HCT116 (cell line): ENCODE results near the gene MAP2K6. TPM values are rescaled to one million over a fixed set of nuclear protein-coding genes. Genes with fewer than 3 reads are reported as not detected.

ENCODE experiments used
- ATAC-seq: fragments of 200-7000 bp; cut with Tn5 transposase; 2 replicates; pipeline ENCODE4 v1.9.1; 2020; ENCODE audit warnings: mild to moderate bottlenecking, moderate library complexity
- BruUV-seq: library from RNA; stranded (reverse); fragments of 400-500 nt; replicated peaks from 2 replicates; lab custom pipeline; 2021; lab: Mats Ljungman, UMichigan
- CTCF ChIA-PET: fragments of 300-600 bp; sonication (Branson Sonifier 250); formaldehyde crosslinking; loops from one replicate; lab custom pipeline; 2021; ENCODE audit warnings: antibody characterized with exemption; lab: Charles Lee
- POLR2A ChIA-PET: fragments of 300-600, 350-600 bp; sonication (Branson Sonifier 250); formaldehyde crosslinking; loops from one replicate; lab custom pipeline; 2021; ENCODE audit warnings: antibody characterized with exemption; lab: Charles Lee
- RAD21 ChIA-PET, 2 experiments: fragments of 300-600 bp; sonication (Branson Sonifier 250); formaldehyde crosslinking; loops; one replicate each; lab custom pipeline; 2023; ENCODE audit warnings: low total read pairs in 2 of 2; ENCODE audit not compliant: uncharacterized antibody in 2 of 2, unreplicated experiment in 2 of 2, low non-redundant PET in 1 of 2; lab: Charles Lee
- DNase-seq: peaks from one replicate; pipeline ENCODE4 v3.0.0-alpha.2; 2010; ENCODE audit warnings: low read depth, low spot score
- H2AFZ ChIP-seq: fragments of 200-600 bp; shearing (Covaris generic), sonication (generic); 2 replicates; pipeline ENCODE4 v1.6.1; 2017; ENCODE audit warnings: low read depth, mixed run types, mixed read lengths, antibody characterized with exemption, low read length; ENCODE audit not compliant: poor library complexity, severe bottlenecking
- H3K27ac ChIP-seq: 2 replicates; pipeline ENCODE4 v1.5.1; 2012; ENCODE audit warnings: low read depth, low read length
- H3K27me3 ChIP-seq: fragments of 200-600 bp; sonication (generic); 2 replicates; pipeline ENCODE4 v1.6.1; 2016; ENCODE audit warnings: mixed run types, low read length, mixed read lengths; ENCODE audit not compliant: insufficient read depth
- H3K36me3 ChIP-seq, 2 experiments: fragments of 200-500 bp in 1 of 2; fragments of 200-600 bp in 1 of 2; sonication (Bioruptor generic) in 1 of 2; sonication (generic) in 1 of 2; 2 replicates each; pipeline versions ENCODE4 v1.5.1 to v1.6.1; 2014 to 2016; ENCODE audit warnings: low read length in 2 of 2, inconsistent platforms in 1 of 2, mixed read lengths in 1 of 2, mixed run types in 1 of 2; ENCODE audit not compliant: insufficient read depth in 2 of 2, control insufficient read depth in 1 of 2
- H3K4me1 ChIP-seq, 2 experiments: fragments of 200-600 bp in 1 of 2; sonication (generic) in 1 of 2; 2 replicates each; pipeline versions ENCODE4 v1.5.1 to v1.6.1; 2012 to 2017; ENCODE audit warnings: low read length in 2 of 2, inconsistent platforms in 1 of 2, mild to moderate bottlenecking in 1 of 2, mixed read lengths in 1 of 2, mixed run types in 1 of 2, moderate library complexity in 1 of 2; ENCODE audit not compliant: insufficient read depth in 2 of 2, control insufficient read depth in 1 of 2
- H3K4me2 ChIP-seq: fragments of 200-600 bp; sonication (generic); 2 replicates; pipeline ENCODE4 v1.6.1; 2017; ENCODE audit warnings: mixed run types, low read length, mixed read lengths
- H3K4me3 ChIP-seq, 2 experiments: fragments of 200-600 bp in 1 of 2; sonication (generic) in 1 of 2; replicated peaks in 1 of 2; 2 replicates each; pipeline ENCODE4 v1.5.1; 2011 to 2016; ENCODE audit warnings: low read length in 2 of 2, control low read depth in 1 of 2, low read depth in 1 of 2, mild to moderate bottlenecking in 1 of 2, mixed read lengths in 1 of 2, mixed run types in 1 of 2
- H3K79me2 ChIP-seq: fragments of 200-600 bp; sonication (generic); 2 replicates; pipeline ENCODE4 v1.6.1; 2017; ENCODE audit warnings: mild to moderate bottlenecking, mixed run types, low read length, moderate library complexity, mixed read lengths; ENCODE audit not compliant: insufficient read depth
- H3K9ac ChIP-seq: fragments of 200-600 bp; sonication (generic); 2 replicates; pipeline ENCODE4 v1.6.1; 2016; ENCODE audit warnings: low read length, mixed read lengths
- H3K9me2 ChIP-seq: fragments of 200-600 bp; sonication (generic), shearing (Covaris generic); 2 replicates; pipeline ENCODE4 v1.6.1; 2017; ENCODE audit warnings: mixed run types, mild to moderate bottlenecking, moderate library complexity; ENCODE audit not compliant: insufficient read depth
- H3K9me3 ChIP-seq, 2 experiments: fragments of 200-500 bp in 1 of 2; fragments of 200-600 bp in 1 of 2; sonication (Bioruptor generic) in 1 of 2; sonication (generic) in 1 of 2; 2 replicates each; pipeline ENCODE4 v1.6.1; 2014 to 2017; ENCODE audit warnings: low read length in 2 of 2, mixed read lengths in 2 of 2, inconsistent platforms in 1 of 2, low read depth in 1 of 2, mild to moderate bottlenecking in 1 of 2, mixed run types in 1 of 2, moderate library complexity in 1 of 2; ENCODE audit not compliant: control insufficient read depth in 1 of 2, insufficient read depth in 1 of 2
- H4K20me1 ChIP-seq: fragments of 200-600 bp; sonication (generic), shearing (Covaris generic); 2 replicates; pipeline ENCODE4 v1.6.1; 2017; ENCODE audit warnings: mixed run types, mild to moderate bottlenecking, moderate library complexity; ENCODE audit not compliant: insufficient read depth
- CBX3 ChIP-seq: IDR thresholded peaks from 2 replicates; pipeline ENCODE4 v1.6.1; 2012; ENCODE audit warnings: low read depth
- CEBPB ChIP-seq: IDR thresholded peaks from 2 replicates; pipeline ENCODE4 v1.6.1; 2012; ENCODE audit warnings: low read depth
- EGR1 ChIP-seq: IDR thresholded peaks from 2 replicates; pipeline ENCODE4 v1.6.1; 2012; ENCODE audit warnings: low read depth
- ELF1 ChIP-seq: IDR thresholded peaks from 2 replicates; pipeline ENCODE4 v1.6.1; 2012; ENCODE audit warnings: low read depth, borderline replicate concordance
- EZH2 ChIP-seq: fragments of 200-600 bp; sonication (generic); IDR thresholded peaks from 2 replicates; pipeline ENCODE4 v1.6.1; 2017; ENCODE audit warnings: antibody characterized with exemption, mixed run types
- EZH2phosphoT487 ChIP-seq: fragments of 200-600 bp; IDR thresholded peaks from 2 replicates; pipeline ENCODE4 v1.6.1; 2018; ENCODE audit warnings: antibody characterized with exemption, borderline replicate concordance
- JUND ChIP-seq: IDR thresholded peaks from 2 replicates; pipeline ENCODE4 v1.6.1; 2012
- POLR2AphosphoS5 ChIP-seq: IDR thresholded peaks from 2 replicates; pipeline ENCODE4 v1.6.1; 2011; ENCODE audit warnings: mild to moderate bottlenecking, low read depth, low read length, moderate library complexity
- SIN3A ChIP-seq: IDR thresholded peaks from 2 replicates; pipeline ENCODE4 v1.6.1; 2012; ENCODE audit warnings: low read depth
- SP1 ChIP-seq: IDR thresholded peaks from 2 replicates; pipeline ENCODE4 v1.6.1; 2012; ENCODE audit warnings: low read depth
- SRF ChIP-seq: IDR thresholded peaks from 2 replicates; pipeline ENCODE4 v1.6.1; 2012; ENCODE audit warnings: low read depth
- YY1 ChIP-seq: IDR thresholded peaks from 2 replicates; pipeline ENCODE4 v1.6.1; 2011; ENCODE audit warnings: low read length, low read depth, moderate library complexity, mild to moderate bottlenecking; ENCODE audit not compliant: insufficient replicate concordance; ENCODE audit errors: extremely low read depth
- ZFX ChIP-seq: fragments of 450-650 bp; IDR thresholded peaks from 2 replicates; pipeline ENCODE4 v1.6.1; 2017
- intact Hi-C: fragments of 100-400 bp; cut with micrococcal nuclease; formaldehyde crosslinking; loops from 2 replicates; pipeline ENCODE4 v1.10.0; 2022
- total RNA-seq: library from RNA; stranded (reverse); gene quantifications from one replicate; pipeline ENCODE4 v1.2.1, GENCODE V29; 2021; ENCODE audit not compliant: unreplicated experiment
- TF ChIP-seq, protein P1 (sequence below), 3 experiments: fragments of 200-600 bp in 1 of 3; sonication (generic) in 1 of 3; IDR thresholded peaks in 2 of 3; conservative IDR thresholded peaks in 1 of 3; 2 replicates each; pipeline ENCODE4 v1.5.1; 2012 to 2017; ENCODE audit warnings: low read depth in 2 of 3, low read length in 2 of 3, antibody characterized with exemption in 1 of 3, borderline replicate concordance in 1 of 3, control low read depth in 1 of 3, mild to moderate bottlenecking in 1 of 3, mixed read lengths in 1 of 3, mixed run types in 1 of 3, moderate library complexity in 1 of 3; ENCODE audit not compliant: insufficient read depth in 1 of 3
- TF ChIP-seq, protein P2 (sequence below): IDR thresholded peaks from 2 replicates; pipeline ENCODE4 v1.6.1; 2012; ENCODE audit warnings: low read depth
- TF ChIP-seq, protein P3 (sequence below): IDR thresholded peaks from 2 replicates; pipeline ENCODE4 v1.6.1; 2012
- TF ChIP-seq, protein P4 (sequence below): IDR thresholded peaks from 2 replicates; pipeline ENCODE4 v1.6.1; 2012

MAP2K6 gene
- total RNA-seq, 1 experiment from 2014 or later = 0.22 TPM

DNA sequence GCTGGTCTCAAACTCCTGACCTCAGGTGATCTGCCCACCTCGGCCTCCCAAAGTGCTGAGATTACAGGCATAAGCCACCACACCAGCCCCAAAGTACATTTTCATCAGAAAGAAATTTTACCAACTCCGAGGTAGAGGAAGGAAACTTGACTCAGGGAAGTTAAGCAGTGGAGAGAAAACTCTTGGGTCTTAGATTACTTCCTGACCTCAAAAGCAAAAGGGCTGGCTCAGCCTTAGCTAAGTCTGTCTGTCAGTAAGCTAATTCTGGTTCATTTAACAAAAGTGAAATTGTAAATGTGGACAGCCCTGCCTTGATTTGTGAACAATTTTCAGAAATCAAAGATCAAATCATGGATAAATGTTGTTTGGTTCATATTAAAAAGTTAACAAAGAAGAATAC is 30.6 kb downstream of the MAP2K6 start:
- intact Hi-C loops = no loop called here
- Histone ChIP-seq H3K4me1 (no peaks in the 10 kb centered on the region), H3K79me2 (no peaks in the 10 kb centered on the region), H3K27ac (no peak overlapping the region), H3K9me2 (no peaks in the 10 kb centered on the region), H3K27me3 (no peaks in the 10 kb centered on the region), H3K4me3 (no peak overlapping the region), H3K4me2 (no peak overlapping the region), H3K36me3 (no peaks in the 10 kb centered on the region), H4K20me1 (no peaks in the 10 kb centered on the region), H3K9ac (no peak overlapping the region), H3K9me3 (no peaks in the 10 kb centered on the region), H2AFZ (no peak overlapping the region)
- RAD21 ChIA-PET = no interaction called here
- ATAC-seq (no peak), DNase-seq (no peak)
- TF ChIP-seq, protein P1, sequence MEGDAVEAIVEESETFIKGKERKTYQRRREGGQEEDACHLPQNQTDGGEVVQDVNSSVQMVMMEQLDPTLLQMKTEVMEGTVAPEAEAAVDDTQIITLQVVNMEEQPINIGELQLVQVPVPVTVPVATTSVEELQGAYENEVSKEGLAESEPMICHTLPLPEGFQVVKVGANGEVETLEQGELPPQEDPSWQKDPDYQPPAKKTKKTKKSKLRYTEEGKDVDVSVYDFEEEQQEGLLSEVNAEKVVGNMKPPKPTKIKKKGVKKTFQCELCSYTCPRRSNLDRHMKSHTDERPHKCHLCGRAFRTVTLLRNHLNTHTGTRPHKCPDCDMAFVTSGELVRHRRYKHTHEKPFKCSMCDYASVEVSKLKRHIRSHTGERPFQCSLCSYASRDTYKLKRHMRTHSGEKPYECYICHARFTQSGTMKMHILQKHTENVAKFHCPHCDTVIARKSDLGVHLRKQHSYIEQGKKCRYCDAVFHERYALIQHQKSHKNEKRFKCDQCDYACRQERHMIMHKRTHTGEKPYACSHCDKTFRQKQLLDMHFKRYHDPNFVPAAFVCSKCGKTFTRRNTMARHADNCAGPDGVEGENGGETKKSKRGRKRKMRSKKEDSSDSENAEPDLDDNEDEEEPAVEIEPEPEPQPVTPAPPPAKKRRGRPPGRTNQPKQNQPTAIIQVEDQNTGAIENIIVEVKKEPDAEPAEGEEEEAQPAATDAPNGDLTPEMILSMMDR (IDR thresholded peaks at IDR 0.05 in 2 of 3, conservative IDR thresholded peaks at IDR 0.05 in 1 of 3; ENCODE audit: borderline replicate concordance in 1 of 3, insufficient read depth in 1 of 3, low read depth in 2 of 3, low read length in 2 of 3) = no peak
- TF ChIP-seq SRF = no peak
- TF ChIP-seq, protein P2, sequence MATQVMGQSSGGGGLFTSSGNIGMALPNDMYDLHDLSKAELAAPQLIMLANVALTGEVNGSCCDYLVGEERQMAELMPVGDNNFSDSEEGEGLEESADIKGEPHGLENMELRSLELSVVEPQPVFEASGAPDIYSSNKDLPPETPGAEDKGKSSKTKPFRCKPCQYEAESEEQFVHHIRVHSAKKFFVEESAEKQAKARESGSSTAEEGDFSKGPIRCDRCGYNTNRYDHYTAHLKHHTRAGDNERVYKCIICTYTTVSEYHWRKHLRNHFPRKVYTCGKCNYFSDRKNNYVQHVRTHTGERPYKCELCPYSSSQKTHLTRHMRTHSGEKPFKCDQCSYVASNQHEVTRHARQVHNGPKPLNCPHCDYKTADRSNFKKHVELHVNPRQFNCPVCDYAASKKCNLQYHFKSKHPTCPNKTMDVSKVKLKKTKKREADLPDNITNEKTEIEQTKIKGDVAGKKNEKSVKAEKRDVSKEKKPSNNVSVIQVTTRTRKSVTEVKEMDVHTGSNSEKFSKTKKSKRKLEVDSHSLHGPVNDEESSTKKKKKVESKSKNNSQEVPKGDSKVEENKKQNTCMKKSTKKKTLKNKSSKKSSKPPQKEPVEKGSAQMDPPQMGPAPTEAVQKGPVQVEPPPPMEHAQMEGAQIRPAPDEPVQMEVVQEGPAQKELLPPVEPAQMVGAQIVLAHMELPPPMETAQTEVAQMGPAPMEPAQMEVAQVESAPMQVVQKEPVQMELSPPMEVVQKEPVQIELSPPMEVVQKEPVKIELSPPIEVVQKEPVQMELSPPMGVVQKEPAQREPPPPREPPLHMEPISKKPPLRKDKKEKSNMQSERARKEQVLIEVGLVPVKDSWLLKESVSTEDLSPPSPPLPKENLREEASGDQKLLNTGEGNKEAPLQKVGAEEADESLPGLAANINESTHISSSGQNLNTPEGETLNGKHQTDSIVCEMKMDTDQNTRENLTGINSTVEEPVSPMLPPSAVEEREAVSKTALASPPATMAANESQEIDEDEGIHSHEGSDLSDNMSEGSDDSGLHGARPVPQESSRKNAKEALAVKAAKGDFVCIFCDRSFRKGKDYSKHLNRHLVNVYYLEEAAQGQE = no peak
- no peak for TF ChIP-seq SP1
- TF ChIP-seq, protein P3, sequence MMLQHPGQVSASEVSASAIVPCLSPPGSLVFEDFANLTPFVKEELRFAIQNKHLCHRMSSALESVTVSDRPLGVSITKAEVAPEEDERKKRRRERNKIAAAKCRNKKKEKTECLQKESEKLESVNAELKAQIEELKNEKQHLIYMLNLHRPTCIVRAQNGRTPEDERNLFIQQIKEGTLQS = no peak
- TF ChIP-seq YY1 = no peak
- no peak for TF ChIP-seq ELF1
- TF ChIP-seq, protein P4, sequence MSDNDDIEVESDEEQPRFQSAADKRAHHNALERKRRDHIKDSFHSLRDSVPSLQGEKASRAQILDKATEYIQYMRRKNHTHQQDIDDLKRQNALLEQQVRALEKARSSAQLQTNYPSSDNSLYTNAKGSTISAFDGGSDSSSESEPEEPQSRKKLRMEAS = no peak
- no peak for TF ChIP-seq EZH2phosphoT487
- TF ChIP-seq EZH2 = no peak
- no peak for TF ChIP-seq EGR1
- TF ChIP-seq ZFX = no peak
- no peak for TF ChIP-seq CBX3
- TF ChIP-seq POLR2AphosphoS5 = no peak
- no peak for TF ChIP-seq CEBPB
- TF ChIP-seq JUND = no peak
- no peak for TF ChIP-seq SIN3A
- BruUV-seq = no TSS peak
- POLR2A ChIA-PET = no interaction called here
- CTCF ChIA-PET = no interaction called here
